Activated T-cell treated with anti-CD3 and anti-CD28 coated beads for 4 hours (primary cell): ENCODE measurements around the gene CLN6.
"Not testable (repeated sequence)": the region's sequence is repeated elsewhere in the genome, so short reads cannot be mapped to it uniquely, and the experiment has no call there.

Experiments used
- DNase-seq: peaks from one replicate; pipeline ENCODE4 v3.0.0-alpha.2; 2020

Gene CLN6

GRCh38 chr15:68186671-68187397, 42.7 kb downstream of the CLN6 start:
- DNase-seq = no peak

- no peak for DNase-seq
Measured at GRCh38 chr15:68184616-68185480, 44.7 kb downstream of the CLN6 start.

DNA sequence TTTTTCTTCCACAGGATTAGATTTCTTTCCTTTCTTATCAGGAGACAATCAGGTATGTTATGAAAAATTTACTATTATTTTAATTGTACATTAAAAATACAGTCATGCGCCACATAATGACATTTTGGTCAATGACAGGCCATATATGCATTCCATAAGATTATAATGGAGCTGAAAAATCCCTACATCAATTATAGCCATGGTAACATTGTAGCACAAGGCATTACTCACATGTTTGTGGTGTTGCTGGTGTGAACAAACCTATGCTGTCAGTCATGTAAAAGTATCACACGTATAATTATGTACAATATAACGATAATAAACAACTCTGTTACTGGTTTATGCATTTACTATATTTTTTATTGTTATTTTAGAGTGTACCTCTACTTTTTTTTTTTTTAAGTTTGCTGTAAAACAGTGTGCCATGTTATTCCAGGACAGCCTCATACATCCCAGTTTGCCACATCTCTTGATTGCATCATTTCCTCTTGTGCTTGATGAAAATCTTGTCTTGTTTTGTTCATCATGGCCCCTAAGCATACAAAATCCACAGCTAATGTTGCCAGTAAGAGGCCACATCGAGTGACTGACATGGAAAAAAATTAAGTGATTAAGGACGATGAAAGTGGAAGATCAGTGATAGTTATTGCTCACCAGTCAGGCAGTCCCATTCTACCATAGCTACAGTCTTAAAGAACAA, 45.8 kb downstream of the CLN6 start:
- no peak for DNase-seq

DNA sequence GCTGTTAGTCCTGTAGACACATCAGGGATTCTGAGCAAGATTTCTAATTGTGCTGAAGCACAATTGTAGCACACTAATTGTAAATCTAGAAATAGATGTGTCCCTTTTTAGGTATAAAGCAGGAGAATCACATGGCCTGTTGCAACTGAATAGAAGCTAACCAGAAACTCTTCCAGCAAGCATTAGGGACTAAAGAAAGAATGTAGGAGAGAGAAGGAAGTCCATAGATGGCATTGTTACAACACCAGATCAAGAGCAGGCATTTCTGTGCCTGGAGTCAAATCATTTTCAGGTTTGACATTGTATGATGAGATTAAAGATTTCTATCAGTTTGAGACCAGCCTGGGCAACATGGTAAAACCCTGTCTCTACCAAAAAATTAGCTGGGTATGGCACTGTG, 51.8 kb downstream of the CLN6 start:
- DNase-seq = no peak

DNA sequence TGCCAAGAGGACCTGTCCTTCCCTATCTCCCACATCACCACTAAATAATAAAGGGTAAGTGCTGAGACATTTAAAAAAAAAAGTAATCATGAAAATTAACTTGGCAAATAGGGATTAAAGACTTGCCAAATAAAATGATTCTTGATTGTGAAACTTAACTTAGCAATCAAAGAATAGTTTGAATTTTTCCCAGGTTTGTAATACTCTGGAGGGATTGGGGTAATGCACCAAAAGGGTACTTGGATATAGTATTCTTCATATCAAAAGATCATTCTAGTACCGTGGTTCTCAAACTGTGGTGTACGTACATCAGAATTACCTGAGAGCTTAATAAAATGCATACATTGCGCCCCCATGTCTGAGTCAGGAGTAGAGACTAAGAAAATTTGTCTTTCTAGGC, 52.9 kb downstream of the CLN6 start:
- no peak for DNase-seq

DNA sequence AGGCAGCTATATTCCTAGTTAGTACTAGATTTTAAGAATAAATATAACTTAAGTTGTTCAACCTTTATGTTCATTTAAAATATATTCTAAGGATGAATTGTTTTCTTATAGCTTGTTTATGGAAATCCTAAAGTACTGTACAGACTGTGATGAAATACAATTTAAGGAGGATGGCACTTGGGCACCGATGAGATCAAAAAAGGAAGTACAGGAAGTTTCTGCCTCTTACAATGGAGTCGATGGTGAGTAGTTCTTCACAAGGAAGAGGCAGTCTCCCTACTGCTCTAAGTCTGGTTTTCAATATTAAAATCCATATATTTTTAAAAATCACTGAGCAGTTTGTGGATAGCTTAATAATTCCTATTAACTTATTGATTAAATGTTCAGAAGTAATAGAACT, 54.0 kb downstream of the CLN6 start:
- no peak for DNase-seq

GRCh38 chr15:68173119-68173518, 56.4 kb downstream of the CLN6 start:
- no peak for DNase-seq

DNA sequence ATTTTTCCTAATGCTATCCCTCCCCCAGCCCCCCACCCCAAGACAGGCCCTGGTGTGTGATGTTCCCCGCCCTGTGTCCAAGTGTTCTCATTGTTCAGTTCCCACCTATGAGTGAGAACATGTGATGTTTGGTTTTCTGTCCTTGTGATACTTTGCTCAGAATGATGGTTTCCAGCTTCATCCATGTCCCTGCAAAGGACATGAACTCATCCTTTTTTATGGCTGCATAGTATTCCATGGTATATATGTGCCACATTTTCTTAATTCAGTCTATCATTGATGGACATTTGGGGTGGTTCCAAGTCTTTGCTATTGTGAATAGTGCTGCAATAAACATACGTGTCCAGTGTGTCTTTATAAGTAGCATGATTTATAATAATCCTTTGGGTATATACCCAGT, 57.5 kb downstream of the CLN6 start:
- DNase-seq = not testable (repeated sequence)

GRCh38 chr15:68166847-68167246, 62.7 kb downstream of the CLN6 start:
- no peak for DNase-seq

- no peak for DNase-seq
Measured at GRCh38 chr15:68163191-68163590, 66.3 kb downstream of the CLN6 start.

DNA sequence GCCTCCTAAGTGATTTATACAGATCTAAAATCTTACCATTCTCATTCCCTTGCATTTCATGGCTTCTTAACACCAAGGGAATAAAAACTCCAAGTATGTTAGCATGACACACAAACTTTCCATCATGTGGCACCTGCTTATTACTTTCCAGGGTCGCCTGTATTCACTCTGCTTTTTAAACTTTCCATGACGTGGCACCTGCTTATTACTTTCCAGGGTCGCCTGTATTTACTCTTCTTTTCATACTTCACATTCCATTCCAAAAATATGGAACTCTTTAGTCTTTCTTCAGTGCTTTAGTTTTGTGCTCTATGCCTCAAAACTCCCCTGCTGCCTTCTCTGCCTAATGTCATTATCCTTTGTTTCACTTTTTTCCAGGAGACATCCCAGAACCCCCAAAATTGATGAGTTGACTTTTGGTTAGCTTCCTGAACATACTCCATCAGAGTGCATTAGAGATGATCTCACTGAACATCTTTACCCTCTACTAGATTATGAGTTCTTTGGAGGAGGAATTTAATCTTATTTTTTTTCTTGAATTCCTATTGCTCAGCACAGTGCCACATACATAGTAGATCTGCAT, 71.4 kb downstream of the CLN6 start:
- DNase-seq = no peak

DNA sequence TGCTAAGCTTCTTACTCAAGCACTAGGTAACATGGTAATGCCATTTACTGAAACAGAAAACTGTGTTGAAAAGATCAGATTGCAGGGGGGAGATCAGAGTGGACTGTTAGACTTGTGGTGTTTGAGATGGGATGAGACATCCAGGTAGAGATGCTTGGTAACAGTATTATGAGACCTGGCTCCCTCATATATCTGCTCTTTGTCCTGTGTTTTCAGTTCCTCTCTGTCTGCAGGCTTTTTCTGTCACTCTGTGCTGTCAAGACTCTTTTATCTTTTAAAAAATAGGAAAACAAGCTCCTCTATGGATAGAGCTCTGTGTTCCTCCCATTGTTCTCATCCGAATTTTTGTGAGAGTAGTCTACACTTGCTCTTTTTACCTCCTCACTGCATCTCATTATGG, 72.5 kb downstream of the CLN6 start:
- DNase-seq = no peak
